Measurements from ENCODE around the gene TRPM3.

TRPM3 gene

DNA sequence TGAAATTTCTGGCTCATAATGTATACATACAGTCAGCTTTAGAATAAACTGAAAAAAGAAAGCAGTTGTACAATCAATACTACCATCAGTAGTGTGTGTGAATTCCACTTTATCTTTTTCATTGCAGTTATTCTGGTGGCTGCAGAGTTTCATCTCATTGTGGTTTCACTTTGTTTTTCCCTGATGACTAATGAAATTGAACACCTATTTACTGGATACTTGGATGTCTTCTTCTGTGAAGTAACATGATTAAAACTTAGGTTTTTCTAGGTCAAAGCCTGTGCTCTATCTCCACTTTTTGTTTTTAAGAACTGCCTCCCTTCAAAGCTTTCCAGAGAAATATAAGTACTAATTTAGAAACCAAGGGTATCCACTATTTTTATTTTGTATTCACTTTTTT, 174.3 kb downstream of the TRPM3 start:
- Histone ChIP-seq H3K36me3 (ENCODE audit: control insufficient read depth, low read depth, low read length) (no peaks in the 10 kb centered on the region), H3K4me3 (ENCODE audit: low read length) (no peak overlapping the region), H3K9me3 (ENCODE audit: control insufficient read depth, low read depth, low read length) (no peaks in the 10 kb centered on the region), H3K27ac (ENCODE audit: low read length) (no peak overlapping the region), H3K27me3 (ENCODE audit: control insufficient read depth, insufficient read depth, low read length) (no peaks in the 10 kb centered on the region), H3K9ac (ENCODE audit: low read length) (no peak overlapping the region), H3K4me1 (ENCODE audit: control insufficient read depth, low read depth, low read length) (peaks cover 6% of the 10 kb centered on the region)

DNA sequence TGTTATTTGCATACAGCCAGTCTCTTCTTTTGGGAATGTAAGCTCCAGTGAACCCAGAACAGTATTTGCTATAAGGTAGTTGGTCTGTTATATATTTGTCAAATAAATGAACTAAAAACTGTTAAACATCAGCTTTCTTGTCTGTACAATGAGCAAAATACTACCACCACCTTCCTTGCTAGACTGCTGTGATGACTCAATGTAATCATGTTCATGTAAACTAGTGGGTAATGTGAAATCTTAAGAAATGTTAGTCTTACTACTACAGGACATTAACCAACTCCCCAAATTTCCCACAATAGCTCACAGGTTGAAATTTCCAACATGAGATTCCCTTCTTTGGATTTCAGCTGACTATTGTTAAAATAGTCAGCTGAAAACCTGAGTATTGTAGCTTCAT, 176.1 kb downstream of the TRPM3 start:
- H3K27me3 ChIP-seq (ENCODE audit: control insufficient read depth, insufficient read depth, low read length), result no peaks in the 10 kb centered on the region
- H3K36me3 ChIP-seq (ENCODE audit: control insufficient read depth, low read depth, low read length), result no peaks in the 10 kb centered on the region
- H3K27ac ChIP-seq (ENCODE audit: low read length), result no peak overlapping the region
- H3K4me1 ChIP-seq (ENCODE audit: control insufficient read depth, low read depth, low read length), result peaks cover 14% of the 10 kb centered on the region
- H3K9me3 ChIP-seq (ENCODE audit: control insufficient read depth, low read depth, low read length), result no peaks in the 10 kb centered on the region
- no peak overlapping the region for H3K4me3 ChIP-seq (ENCODE audit: low read length)
- H3K9ac ChIP-seq (ENCODE audit: low read length), result no peak overlapping the region

DNA sequence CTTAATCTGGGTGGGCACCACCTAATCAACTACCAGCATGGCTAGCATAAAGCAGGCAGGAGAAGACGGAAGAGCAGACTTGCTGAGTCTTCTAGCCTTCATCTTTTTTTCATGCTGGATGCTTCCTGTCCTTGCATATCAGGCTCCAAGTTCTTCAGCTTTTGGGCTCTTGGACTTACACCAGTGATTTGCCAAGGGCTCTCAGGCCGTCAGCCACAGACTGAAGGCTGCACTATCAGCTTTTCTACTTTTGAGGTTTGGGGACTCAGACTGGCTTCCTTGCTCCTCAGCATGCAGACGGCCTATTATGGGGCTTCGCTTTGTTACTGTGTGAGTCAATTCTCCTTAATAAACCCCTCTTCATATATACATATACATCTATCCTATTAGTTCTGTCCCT, 180.2 kb downstream of the TRPM3 start:
- H3K4me1 ChIP-seq (ENCODE audit: control insufficient read depth, low read depth, low read length), result peaks cover 15% of the 10 kb centered on the region
- no peak overlapping the region for H3K27ac ChIP-seq (ENCODE audit: low read length)
- H3K36me3 ChIP-seq (ENCODE audit: control insufficient read depth, low read depth, low read length), result no peaks in the 10 kb centered on the region
- no peaks in the 10 kb centered on the region for H3K9me3 ChIP-seq (ENCODE audit: control insufficient read depth, low read depth, low read length)
- no peaks in the 10 kb centered on the region for H3K27me3 ChIP-seq (ENCODE audit: control insufficient read depth, insufficient read depth, low read length)
- no peak overlapping the region for H3K9ac ChIP-seq (ENCODE audit: low read length)
- no peak overlapping the region for H3K4me3 ChIP-seq (ENCODE audit: low read length)

DNA sequence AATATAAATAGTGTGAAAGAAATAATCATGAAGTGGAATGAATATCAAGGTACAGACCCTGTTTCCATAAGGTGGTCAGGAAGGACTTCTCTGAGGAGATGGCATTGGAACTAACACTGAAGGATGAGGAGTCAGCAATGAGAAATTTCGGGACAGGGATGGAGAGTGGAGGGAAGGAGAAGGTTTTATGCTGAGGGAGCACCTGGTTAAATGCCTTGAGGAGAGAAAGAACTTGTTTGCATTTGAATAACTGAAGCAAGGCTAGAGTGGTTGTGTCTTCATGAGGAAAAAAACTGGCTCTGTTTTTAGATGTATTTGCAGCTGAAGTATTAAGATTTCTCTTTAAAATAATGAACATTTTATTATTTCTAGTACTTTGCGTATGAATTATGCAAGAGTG, 180.8 kb downstream of the TRPM3 start:
- Histone ChIP-seq H3K36me3 (ENCODE audit: control insufficient read depth, low read depth, low read length) (no peaks in the 10 kb centered on the region), H3K27me3 (ENCODE audit: control insufficient read depth, insufficient read depth, low read length) (no peaks in the 10 kb centered on the region), H3K4me3 (ENCODE audit: low read length) (no peak overlapping the region), H3K9me3 (ENCODE audit: control insufficient read depth, low read depth, low read length) (no peaks in the 10 kb centered on the region), H3K9ac (ENCODE audit: low read length) (no peak overlapping the region), H3K4me1 (ENCODE audit: control insufficient read depth, low read depth, low read length) (peaks cover 15% of the 10 kb centered on the region), H3K27ac (ENCODE audit: low read length) (no peak overlapping the region)

DNA sequence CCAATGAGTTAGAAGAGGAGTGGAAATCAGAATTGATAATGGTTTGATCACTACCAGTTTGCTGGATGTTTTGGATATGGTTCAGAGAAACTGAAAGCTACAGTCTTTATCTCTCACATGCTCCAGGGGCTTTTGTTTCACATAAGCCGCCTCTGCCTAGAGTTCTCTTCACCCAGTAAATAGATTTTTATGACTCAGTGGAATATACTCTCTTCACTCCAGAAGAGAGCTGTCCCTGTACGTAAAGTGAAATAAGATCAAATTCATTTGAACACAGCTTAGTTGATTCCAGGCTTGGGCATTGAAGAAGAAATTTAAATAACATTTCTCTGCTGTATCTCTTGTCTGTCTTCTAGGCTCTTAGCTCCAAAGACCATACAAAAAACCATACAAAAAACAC, 184.9 kb downstream of the TRPM3 start:
- Histone ChIP-seq H3K27me3 (ENCODE audit: control insufficient read depth, insufficient read depth, low read length) (no peaks in the 10 kb centered on the region), H3K27ac (ENCODE audit: low read length) (no peak overlapping the region), H3K9me3 (ENCODE audit: control insufficient read depth, low read depth, low read length) (no peaks in the 10 kb centered on the region), H3K4me3 (ENCODE audit: low read length) (no peak overlapping the region), H3K9ac (ENCODE audit: low read length) (no peak overlapping the region), H3K36me3 (ENCODE audit: control insufficient read depth, low read depth, low read length) (no peaks in the 10 kb centered on the region), H3K4me1 (ENCODE audit: control insufficient read depth, low read depth, low read length) (peaks cover 28% of the 10 kb centered on the region)

DNA sequence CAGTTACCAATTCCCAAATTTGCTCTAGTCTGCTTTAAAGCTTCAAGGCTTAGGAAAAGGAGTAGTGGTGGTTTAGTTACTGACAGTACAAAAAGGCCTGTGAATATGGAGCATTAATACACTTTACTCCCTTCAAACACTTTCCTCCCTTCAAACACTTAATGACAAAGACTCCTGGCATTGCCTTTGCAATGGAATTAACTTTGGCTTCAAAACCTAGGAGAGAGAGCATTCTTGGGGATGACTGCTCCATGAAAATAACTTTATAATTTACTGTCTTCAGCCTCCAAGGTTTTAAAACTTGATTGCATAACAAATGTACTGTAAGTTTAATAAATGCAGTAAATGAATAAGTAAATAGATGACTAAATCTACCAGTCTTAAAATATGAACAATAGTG, 185.6 kb downstream of the TRPM3 start:
- H3K9ac ChIP-seq (ENCODE audit: low read length), result no peak overlapping the region
- H3K27ac ChIP-seq (ENCODE audit: low read length), result no peak overlapping the region
- H3K36me3 ChIP-seq (ENCODE audit: control insufficient read depth, low read depth, low read length), result no peaks in the 10 kb centered on the region
- H3K4me3 ChIP-seq (ENCODE audit: low read length), result no peak overlapping the region
- no peaks in the 10 kb centered on the region for H3K27me3 ChIP-seq (ENCODE audit: control insufficient read depth, insufficient read depth, low read length)
- H3K9me3 ChIP-seq (ENCODE audit: control insufficient read depth, low read depth, low read length), result no peaks in the 10 kb centered on the region
- H3K4me1 ChIP-seq (ENCODE audit: control insufficient read depth, low read depth, low read length), result peaks cover 25% of the 10 kb centered on the region

DNA sequence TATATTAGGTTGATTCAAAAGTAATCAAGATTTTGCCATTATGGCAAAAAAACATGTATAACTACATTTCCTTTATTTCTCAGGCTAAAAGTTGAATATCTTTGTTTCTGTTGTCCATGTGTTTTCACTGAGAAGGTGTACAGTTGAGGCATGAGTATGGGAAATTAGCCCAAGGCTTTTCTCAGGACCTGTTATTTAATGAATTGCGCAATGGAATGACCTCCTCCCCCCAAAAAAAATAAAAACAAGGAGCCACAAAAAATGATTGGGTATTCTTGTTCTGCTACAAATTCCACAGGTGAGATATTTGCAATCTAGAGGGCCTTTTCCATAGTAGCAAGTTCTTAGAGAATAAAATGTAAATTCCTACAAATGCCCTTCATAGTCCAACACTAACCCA, 186.8 kb downstream of the TRPM3 start:
- no peak overlapping the region for H3K9ac ChIP-seq (ENCODE audit: low read length)
- peaks cover 13% of the 10 kb centered on the region for H3K4me1 ChIP-seq (ENCODE audit: control insufficient read depth, low read depth, low read length)
- no peak overlapping the region for H3K4me3 ChIP-seq (ENCODE audit: low read length)
- no peaks in the 10 kb centered on the region for H3K9me3 ChIP-seq (ENCODE audit: control insufficient read depth, low read depth, low read length)
- no peaks in the 10 kb centered on the region for H3K36me3 ChIP-seq (ENCODE audit: control insufficient read depth, low read depth, low read length)
- H3K27me3 ChIP-seq (ENCODE audit: control insufficient read depth, insufficient read depth, low read length), result no peaks in the 10 kb centered on the region
- no peak overlapping the region for H3K27ac ChIP-seq (ENCODE audit: low read length)

DNA sequence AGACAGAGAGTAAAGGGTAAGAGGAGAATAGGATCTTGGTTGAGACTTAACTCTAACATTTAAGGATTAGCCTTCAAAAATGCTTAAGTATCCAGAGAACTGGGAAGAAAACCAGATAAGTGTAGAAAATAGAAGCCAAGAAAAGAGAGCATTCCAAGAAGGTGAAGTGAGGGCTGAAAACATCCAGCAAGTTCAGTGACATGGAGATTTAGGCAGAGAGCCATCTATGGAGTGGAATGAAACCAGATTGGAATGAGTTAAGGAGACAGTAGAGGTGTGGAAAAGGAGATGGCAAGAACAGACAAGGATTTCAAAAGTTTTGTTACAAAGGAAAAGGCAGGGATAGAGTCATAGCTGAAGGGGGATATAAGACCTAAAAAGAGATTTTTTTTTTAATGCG, 188.1 kb downstream of the TRPM3 start:
- H3K4me1 ChIP-seq (ENCODE audit: control insufficient read depth, low read depth, low read length), result peaks cover 13% of the 10 kb centered on the region
- H3K27ac ChIP-seq (ENCODE audit: low read length), result no peak overlapping the region
- H3K9me3 ChIP-seq (ENCODE audit: control insufficient read depth, low read depth, low read length), result no peaks in the 10 kb centered on the region
- no peaks in the 10 kb centered on the region for H3K36me3 ChIP-seq (ENCODE audit: control insufficient read depth, low read depth, low read length)
- no peaks in the 10 kb centered on the region for H3K27me3 ChIP-seq (ENCODE audit: control insufficient read depth, insufficient read depth, low read length)
- no peak overlapping the region for H3K9ac ChIP-seq (ENCODE audit: low read length)
- no peak overlapping the region for H3K4me3 ChIP-seq (ENCODE audit: low read length)

DNA sequence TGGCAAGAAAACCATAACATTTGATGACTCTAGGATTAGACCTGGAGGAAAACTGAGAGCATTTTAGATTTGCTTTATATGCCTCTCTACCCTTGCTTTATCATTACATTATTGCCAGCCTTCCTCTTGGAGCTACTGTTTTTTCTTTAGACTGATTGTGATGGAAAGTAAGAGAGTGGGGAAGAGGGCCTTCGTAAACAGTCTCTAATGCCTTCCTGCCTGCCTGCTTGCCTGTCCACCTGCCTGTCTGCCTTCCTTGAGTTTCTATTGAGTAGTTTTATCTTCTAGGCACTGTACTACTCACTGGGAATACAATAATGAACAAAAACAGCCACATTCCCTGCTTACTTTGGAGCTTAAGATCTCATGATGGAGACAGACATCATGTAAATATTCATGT, 189.3 kb downstream of the TRPM3 start:
- no peak overlapping the region for H3K9ac ChIP-seq (ENCODE audit: low read length)
- H3K4me3 ChIP-seq (ENCODE audit: low read length), result no peak overlapping the region
- H3K27me3 ChIP-seq (ENCODE audit: control insufficient read depth, insufficient read depth, low read length), result no peaks in the 10 kb centered on the region
- H3K9me3 ChIP-seq (ENCODE audit: control insufficient read depth, low read depth, low read length), result no peaks in the 10 kb centered on the region
- no peaks in the 10 kb centered on the region for H3K36me3 ChIP-seq (ENCODE audit: control insufficient read depth, low read depth, low read length)
- H3K27ac ChIP-seq (ENCODE audit: low read length), result no peak overlapping the region
- peaks cover 13% of the 10 kb centered on the region for H3K4me1 ChIP-seq (ENCODE audit: control insufficient read depth, low read depth, low read length)

DNA sequence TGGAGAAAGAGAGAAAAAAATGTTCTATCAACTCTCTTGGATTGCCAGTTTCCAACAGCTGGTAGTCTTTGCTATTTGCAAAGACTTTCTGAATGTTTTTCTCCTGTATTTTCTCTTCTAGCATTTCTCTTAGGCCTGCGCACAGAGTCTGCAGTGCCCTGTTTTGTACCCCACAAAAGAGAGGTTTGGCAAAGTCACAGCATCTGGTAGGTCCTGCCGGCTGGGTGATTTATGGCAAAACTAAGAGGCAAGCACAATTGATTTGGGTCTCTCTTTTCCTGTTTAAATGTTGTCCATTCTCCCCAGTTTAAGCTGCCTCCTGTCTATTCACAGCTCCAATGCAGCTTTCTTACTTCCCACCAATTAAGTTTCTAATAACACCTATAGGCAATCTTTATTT, 193.9 kb downstream of the TRPM3 start:
- H3K36me3 ChIP-seq (ENCODE audit: control insufficient read depth, low read depth, low read length), result no peaks in the 10 kb centered on the region
- peaks cover 9% of the 10 kb centered on the region for H3K4me1 ChIP-seq (ENCODE audit: control insufficient read depth, low read depth, low read length)
- no peak overlapping the region for H3K27ac ChIP-seq (ENCODE audit: low read length)
- no peaks in the 10 kb centered on the region for H3K27me3 ChIP-seq (ENCODE audit: control insufficient read depth, insufficient read depth, low read length)
- H3K9me3 ChIP-seq (ENCODE audit: control insufficient read depth, low read depth, low read length), result no peaks in the 10 kb centered on the region
- H3K4me3 ChIP-seq (ENCODE audit: low read length), result no peak overlapping the region
- H3K9ac ChIP-seq (ENCODE audit: low read length), result no peak overlapping the region

DNA sequence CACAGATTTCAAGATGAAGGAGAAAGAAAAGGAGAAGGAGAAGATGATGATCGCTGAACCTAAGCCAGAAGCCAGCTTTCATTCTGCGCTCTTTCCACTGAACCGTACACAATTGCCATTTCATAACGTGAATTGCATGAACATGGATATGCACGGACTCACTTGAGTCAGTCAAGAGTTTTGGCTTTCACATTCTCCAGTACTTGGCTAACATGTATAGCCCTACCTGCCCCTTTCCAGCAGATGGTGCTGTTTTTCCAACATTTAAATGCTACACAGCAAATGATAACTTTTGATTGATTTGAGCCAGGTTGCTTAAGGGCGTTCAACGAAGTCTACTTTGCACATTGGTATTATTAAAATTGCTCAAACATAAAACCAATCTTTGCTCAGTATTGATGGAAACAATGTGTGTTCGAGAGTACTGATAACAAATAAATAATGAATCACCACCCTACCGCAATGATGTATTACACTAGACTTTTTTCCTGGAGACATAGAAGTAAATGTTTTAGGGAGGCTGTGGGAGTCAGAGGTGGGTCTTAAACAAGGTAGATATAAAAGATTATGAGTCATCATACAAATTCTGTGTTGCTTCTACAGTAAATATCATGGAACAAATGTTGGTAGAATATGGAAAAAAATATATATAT, 196.4 kb downstream of the TRPM3 start:
- Histone ChIP-seq H3K4me1 (ENCODE audit: control insufficient read depth, low read depth, low read length) (no peaks in the 10 kb centered on the region), H3K36me3 (ENCODE audit: control insufficient read depth, low read depth, low read length) (no peaks in the 10 kb centered on the region), H3K27me3 (ENCODE audit: control insufficient read depth, insufficient read depth, low read length) (no peaks in the 10 kb centered on the region), H3K27ac (ENCODE audit: low read length) (no peak overlapping the region), H3K4me3 (ENCODE audit: low read length) (no peak overlapping the region), H3K9ac (ENCODE audit: low read length) (no peak overlapping the region), H3K9me3 (ENCODE audit: control insufficient read depth, low read depth, low read length) (no peaks in the 10 kb centered on the region)

DNA sequence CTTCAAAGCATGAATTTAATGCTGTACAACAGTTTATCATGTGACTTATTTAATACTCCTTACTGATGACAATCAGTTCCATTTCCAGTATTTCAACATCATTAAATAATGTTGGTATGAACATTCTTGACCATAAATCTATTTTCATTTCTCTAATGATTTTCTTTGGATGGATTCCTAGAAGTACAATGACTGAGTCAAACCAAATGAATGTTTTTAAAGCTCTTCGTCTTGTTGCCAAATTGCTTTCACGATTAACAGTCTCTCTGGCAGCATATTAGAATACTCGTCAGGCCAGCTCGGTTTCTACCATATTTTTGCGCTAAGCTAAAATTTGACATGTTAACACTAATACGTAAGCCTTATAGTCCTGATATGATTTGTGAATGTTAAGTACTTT, 197.0 kb downstream of the TRPM3 start:
- Histone ChIP-seq H3K9me3 (ENCODE audit: control insufficient read depth, low read depth, low read length) (no peaks in the 10 kb centered on the region), H3K27ac (ENCODE audit: low read length) (no peak overlapping the region)

More for the DNA sequence above, 197.0 kb downstream of the TRPM3 start:
- Histone ChIP-seq H3K4me3 (ENCODE audit: low read length) (no peak overlapping the region), H3K9ac (ENCODE audit: low read length) (no peak overlapping the region), H3K4me1 (ENCODE audit: control insufficient read depth, low read depth, low read length) (no peaks in the 10 kb centered on the region), H3K36me3 (ENCODE audit: control insufficient read depth, low read depth, low read length) (no peaks in the 10 kb centered on the region), H3K27me3 (ENCODE audit: control insufficient read depth, insufficient read depth, low read length) (no peaks in the 10 kb centered on the region)
